Measurements from ENCODE around the gene MRM2. TPM values are rescaled to one million over a fixed set of nuclear protein-coding genes. Genes with fewer than 3 reads are reported as not detected.

MRM2 gene
- total and polyA plus RNA-seq, 4 donors, result 9.7 to 14.9 (median 11.8) TPM

DNA sequence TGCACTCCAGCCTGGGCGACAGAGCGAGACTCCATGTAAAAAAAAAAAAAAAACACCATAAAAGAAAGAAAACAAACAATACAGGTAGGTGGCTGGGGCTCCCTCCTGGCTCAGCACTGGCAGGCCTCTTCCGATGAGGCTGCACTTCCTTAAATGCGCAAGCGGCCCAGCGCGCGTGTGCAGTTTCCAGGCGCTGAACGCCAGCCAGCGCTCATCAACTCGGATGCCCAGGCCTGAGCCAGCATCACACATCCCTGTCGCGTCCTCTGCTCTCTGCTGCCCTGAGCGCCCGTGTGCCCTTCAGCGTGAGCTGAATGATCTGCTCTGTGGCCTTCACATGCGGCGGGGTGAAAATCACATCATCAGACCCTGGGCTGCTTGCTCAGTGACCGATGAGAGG is 31.9 kb upstream of the MRM2 start:
- 97% methylated on average over 20 of the region's 20 CpGs for WGBS

More for the DNA sequence above, 31.9 kb upstream of the MRM2 start:
- DNase-seq (ENCODE audit: low spot score), result no peak
- no peak overlapping the region for H3K9ac ChIP-seq (ENCODE audit: low read depth in 1 of 2, low read length in 2 of 2)
- no peaks in the 10 kb centered on the region for H3K4me1 ChIP-seq (ENCODE audit: control insufficient read depth in 4 of 4, insufficient read depth in 4 of 4, low read length in 3 of 4)
- no peak overlapping the region for H3K4me3 ChIP-seq (ENCODE audit: low read depth in 1 of 3, low read length in 3 of 3)
- H3K27ac ChIP-seq (ENCODE audit: low read depth in 1 of 2, low read length in 2 of 2), result no peak overlapping the region
- no peaks in the 10 kb centered on the region for H3K9me3 ChIP-seq (ENCODE audit: control insufficient read depth in 4 of 4, low read length in 3 of 4)
- no peaks in the 10 kb centered on the region for H3K27me3 ChIP-seq (ENCODE audit: control insufficient read depth in 4 of 4, insufficient read depth in 4 of 4, low read length in 3 of 4)
- TF ChIP-seq, protein P1, sequence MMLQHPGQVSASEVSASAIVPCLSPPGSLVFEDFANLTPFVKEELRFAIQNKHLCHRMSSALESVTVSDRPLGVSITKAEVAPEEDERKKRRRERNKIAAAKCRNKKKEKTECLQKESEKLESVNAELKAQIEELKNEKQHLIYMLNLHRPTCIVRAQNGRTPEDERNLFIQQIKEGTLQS (IDR thresholded peaks at IDR 0.05), result no peak
- TF ChIP-seq, protein P2, sequence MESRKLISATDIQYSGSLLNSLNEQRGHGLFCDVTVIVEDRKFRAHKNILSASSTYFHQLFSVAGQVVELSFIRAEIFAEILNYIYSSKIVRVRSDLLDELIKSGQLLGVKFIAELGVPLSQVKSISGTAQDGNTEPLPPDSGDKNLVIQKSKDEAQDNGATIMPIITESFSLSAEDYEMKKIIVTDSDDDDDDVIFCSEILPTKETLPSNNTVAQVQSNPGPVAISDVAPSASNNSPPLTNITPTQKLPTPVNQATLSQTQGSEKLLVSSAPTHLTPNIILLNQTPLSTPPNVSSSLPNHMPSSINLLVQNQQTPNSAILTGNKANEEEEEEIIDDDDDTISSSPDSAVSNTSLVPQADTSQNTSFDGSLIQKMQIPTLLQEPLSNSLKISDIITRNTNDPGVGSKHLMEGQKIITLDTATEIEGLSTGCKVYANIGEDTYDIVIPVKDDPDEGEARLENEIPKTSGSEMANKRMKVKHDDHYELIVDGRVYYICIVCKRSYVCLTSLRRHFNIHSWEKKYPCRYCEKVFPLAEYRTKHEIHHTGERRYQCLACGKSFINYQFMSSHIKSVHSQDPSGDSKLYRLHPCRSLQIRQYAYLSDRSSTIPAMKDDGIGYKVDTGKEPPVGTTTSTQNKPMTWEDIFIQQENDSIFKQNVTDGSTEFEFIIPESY (IDR thresholded peaks at IDR 0.05), result no peak
- no peak for TF ChIP-seq CTCF (IDR thresholded peaks at IDR 0.05; ENCODE audit: low read depth, low read length, missing input control)
- no peak for TF ChIP-seq YY1 (IDR thresholded peaks at IDR 0.05)
- TF ChIP-seq REST (IDR thresholded peaks at IDR 0.05), result no peak
- H3K36me3 ChIP-seq (ENCODE audit: control insufficient read depth in 4 of 4, insufficient read depth in 3 of 4, low read depth in 1 of 4, low read length in 3 of 4), result peaks cover 0 to 16% (median 7%) of the 10 kb centered on the region in 4 donors
